K562 (cell line): ENCODE measurements around the gene IRF8. TPM values are rescaled to one million over a fixed set of nuclear protein-coding genes. Genes with fewer than 3 reads are reported as not detected.

Source experiments
- ATAC-seq: fragments of 200-7000 bp; cut with Tn5 transposase; 3 replicates; pipeline ENCODE4 v1.9.1; 2020; ENCODE audit warnings: moderate library complexity
- BruUV-seq: library from RNA; stranded (reverse); fragments of 400-500 nt; replicated peaks from 2 replicates; lab custom pipeline; 2021; lab: Mats Ljungman, UMichigan
- CTCF ChIA-PET: fragments of 300-600 bp; formaldehyde crosslinking; extraction: SDS; loops from one replicate; lab custom pipeline; 2021; ENCODE audit warnings: low intra/inter-chr PET ratio; lab: Yijun Ruan, JAX
- POLR2A ChIA-PET: fragments of 300-600, 350-650 bp; sonication (Branson Sonifier 250); formaldehyde crosslinking; extraction: SDS; loops from one replicate; lab custom pipeline; 2021; ENCODE audit warnings: antibody characterized with exemption, inconsistent platforms; lab: Yijun Ruan, JAX
- DNase-seq, 4 experiments: peaks; one replicate each; pipeline versions ENCODE4 v3.0.0 to v3.0.0-alpha.2; 2011 to 2018; ENCODE audit warnings: low spot score in 3 of 4, mixed read lengths in 3 of 4; ENCODE audit errors: extremely low read depth in 1 of 4
- FAIRE-seq: peaks from 2 replicates; lab custom pipeline; 2011; peaks lifted over from hg19 to GRCh38; lab: Jason Lieb, UNC
- H2AFZ ChIP-seq: 2 replicates; pipeline ENCODE4 v1.6.0; 2011; ENCODE audit warnings: low read depth, low read length, control low read depth, inconsistent platforms
- H3K27ac ChIP-seq: fragments of 200-600 bp; 3 replicates; pipeline ENCODE4 v1.8.0; 2011; ENCODE audit warnings: low read depth, mild to moderate bottlenecking, control low read depth, inconsistent platforms, low read length, moderate library complexity, mixed read lengths; ENCODE audit errors: extremely low read depth
- H3K27me3 ChIP-seq, 2 experiments: fragments of 300-600 bp in 1 of 2; 2 replicates in 1 of 2; 3 replicates in 1 of 2; pipeline versions ENCODE4 v1.6.0 to v1.8.0; 2011; ENCODE audit warnings: inconsistent platforms in 2 of 2, low read length in 2 of 2, mild to moderate bottlenecking in 1 of 2, mixed read lengths in 1 of 2, moderate library complexity in 1 of 2; ENCODE audit not compliant: control insufficient read depth in 2 of 2, insufficient read depth in 2 of 2
- H3K36me3 ChIP-seq: fragments of 300-600 bp; 3 replicates; pipeline ENCODE4 v1.8.0; 2011; ENCODE audit warnings: mild to moderate bottlenecking, low read length, inconsistent platforms; ENCODE audit not compliant: control insufficient read depth, insufficient read depth
- H3K4me1 ChIP-seq, 2 experiments: fragments of 200-600 bp in 1 of 2; replicated peaks in 1 of 2; 2 replicates in 1 of 2; 3 replicates in 1 of 2; pipeline versions ENCODE4 v1.5.1 to v1.8.0; 2011; ENCODE audit warnings: inconsistent platforms in 2 of 2, low read length in 2 of 2, mild to moderate bottlenecking in 1 of 2, mixed read lengths in 1 of 2, moderate library complexity in 1 of 2; ENCODE audit not compliant: control insufficient read depth in 2 of 2, insufficient read depth in 2 of 2
- H3K4me2 ChIP-seq: 2 replicates; pipeline ENCODE4 v1.6.1; 2011; ENCODE audit warnings: low read length, control low read depth, inconsistent platforms, mixed read lengths; ENCODE audit not compliant: insufficient read depth
- H3K4me3 ChIP-seq: fragments of 200-600 bp; sonication (generic), shearing (Covaris generic); 2 replicates; pipeline ENCODE4 v1.5.1; 2016; ENCODE audit warnings: control low read depth, inconsistent platforms
- H3K79me2 ChIP-seq: fragments of 200-600 bp; 3 replicates; pipeline ENCODE4 v1.8.0; 2011; ENCODE audit warnings: low read length, inconsistent platforms; ENCODE audit not compliant: control insufficient read depth, insufficient read depth
- H3K9ac ChIP-seq, 2 experiments: 2 replicates each; pipeline versions ENCODE4 v1.6.0 to v1.6.1; 2011; ENCODE audit warnings: low read depth in 2 of 2, low read length in 2 of 2, control low read depth in 1 of 2, inconsistent platforms in 1 of 2, mild to moderate bottlenecking in 1 of 2, mixed read lengths in 1 of 2; ENCODE audit not compliant: insufficient read depth in 1 of 2
- H3K9me1 ChIP-seq: one replicate; pipeline ENCODE4 v1.6.0; 2011; ENCODE audit warnings: inconsistent platforms, mild to moderate bottlenecking, low read length, moderate library complexity; ENCODE audit not compliant: control insufficient read depth, insufficient read depth
- H3K9me3 ChIP-seq: replicated peaks from 2 replicates; pipeline ENCODE4 v1.5.1; 2011; ENCODE audit warnings: low read depth, low read length, inconsistent platforms; ENCODE audit not compliant: control insufficient read depth, insufficient read depth
- H4K20me1 ChIP-seq: replicated peaks from 2 replicates; pipeline ENCODE4 v1.6.1; 2011; ENCODE audit warnings: low read length, inconsistent platforms, mixed read lengths; ENCODE audit not compliant: control insufficient read depth, insufficient read depth
- ARID3B ChIP-seq: fragments of 250-450 bp; sonication (Bioruptor Pico); IDR thresholded peaks from 2 replicates; pipeline ENCODE4 v1.4.0; 2020; ENCODE audit warnings: borderline replicate concordance
- ASH1L ChIP-seq: fragments of 450-650 bp; IDR thresholded peaks from 2 replicates; pipeline ENCODE4 v1.6.1; 2018; ENCODE audit warnings: borderline replicate concordance, mild to moderate bottlenecking, low read depth; ENCODE audit not compliant: partially characterized antibody
- BDP1 ChIP-seq: IDR thresholded peaks from 3 replicates; pipeline ENCODE4 v1.6.1; 2011; ENCODE audit not compliant: insufficient read length, insufficient read depth
- CCNT2 ChIP-seq: IDR thresholded peaks from 2 replicates; pipeline ENCODE4 v1.6.1; 2011; ENCODE audit warnings: borderline replicate concordance, low read depth, mild to moderate bottlenecking, moderate library complexity, mixed read lengths, low read length; ENCODE audit not compliant: insufficient read length; ENCODE audit errors: extremely low read depth
- HCFC1 ChIP-seq: IDR thresholded peaks from 2 replicates; pipeline ENCODE4 v1.6.1; 2012; ENCODE audit warnings: low read depth, low read length, improper control_type of control experiment
- JUND ChIP-seq, 2 experiments: IDR thresholded peaks; 2 replicates in 1 of 2; 3 replicates in 1 of 2; pipeline ENCODE4 v1.6.1; 2011; ENCODE audit warnings: borderline replicate concordance in 2 of 2, low read depth in 2 of 2, low read length in 2 of 2, improper control_type of control experiment in 1 of 2, missing biosample characterization in 1 of 2, missing genetic modification characterization in 1 of 2, missing genetic modification reagents in 1 of 2
- KDM4B ChIP-seq, 2 experiments: fragments of 450-650 bp in 1 of 2; sonication (generic) in 1 of 2; IDR thresholded peaks; 2 replicates each; pipeline ENCODE4 v1.6.1; 2016 to 2017; ENCODE audit warnings: borderline replicate concordance in 2 of 2, antibody characterized with exemption in 1 of 2, low read depth in 1 of 2, mild to moderate bottlenecking in 1 of 2
- MTA3 ChIP-seq: fragments of 450-650 bp; formaldehyde crosslinking; IDR thresholded peaks from 2 replicates; pipeline ENCODE4 v1.6.1; 2017; ENCODE audit warnings: mild to moderate bottlenecking, borderline replicate concordance
- PPARD ChIP-seq: fragments of 250-450 bp; sonication (Bioruptor Pico); IDR thresholded peaks from 2 replicates; pipeline ENCODE4 v1.8.0; 2022; ENCODE audit warnings: inconsistent platforms, mild to moderate bottlenecking, moderate library complexity
- TSHZ1 ChIP-seq: fragments of 250-450 bp; sonication (Bioruptor Pico); IDR thresholded peaks from 2 replicates; pipeline ENCODE4 v1.4.0; 2020; ENCODE audit warnings: mild to moderate bottlenecking, moderate library complexity
- XRCC4 ChIP-seq: IDR thresholded peaks from one replicate; pipeline ENCODE4 v1.6.1; 2011; ENCODE audit not compliant: insufficient read depth, insufficient read length; ENCODE audit errors: extremely low read depth
- ZBTB12 ChIP-seq: fragments of 250-450 bp; sonication (Bioruptor Pico); IDR thresholded peaks from 2 replicates; pipeline ENCODE4 v1.4.0; 2020
- WGBS: fragments of 100-300 bp; shearing (Covaris generic); methylation state at CpG from one replicate; pipeline ENCODE4 v1.1.6; 2016; ENCODE audit warnings: low coverage, mixed read lengths; ENCODE audit not compliant: insufficient coverage; ENCODE audit errors: missing lambda C conversion rate; 5-methylcytosine and 5-hydroxymethylcytosine counted together
- in situ Hi-C: fragments of 300-500 bp; cut with MboI; formaldehyde crosslinking; loops from 4 replicates; pipeline ENCODE4 v1.15.0; 2018; ENCODE audit warnings: inconsistent platforms, mixed read lengths
- intact Hi-C: fragments of 100-400 bp; cut with micrococcal nuclease; formaldehyde crosslinking; loops from 2 replicates; pipeline ENCODE4 v1.14.2; 2022
- polyA plus RNA-seq, 8 experiments: library from polyadenylated mRNA; depleted of rRNA in 4 of 8; stranded (reverse) in 5 of 8; unstranded in 3 of 8; fragments of >200 nt; fragmentation: Nextera tagmentation in 2 of 8; fragmentation: Illumina TruSeq in 1 of 8; extraction: Ambion mirVana in 2 of 8; extraction: Trizol in 1 of 8; gene quantifications; 2 replicates each; pipeline versions ENCODE4 v1.2.1 to v1.2.3, GENCODE V29; 2011 to 2014; ENCODE audit warnings: inconsistent platforms in 1 of 8, missing spikeins in 1 of 8
- total RNA-seq, 7 experiments: library from RNA; depleted of rRNA in 6 of 7; stranded (reverse); fragments of >200 nt in 6 of 7; fragmentation: Illumina TruSeq in 2 of 7; extraction: Trizol in 2 of 7; gene quantifications; 2 replicates each; pipeline versions ENCODE4 v1.2.1 to v1.2.3, GENCODE V29; 2011 to 2021; ENCODE audit warnings: low replicate concordance in 1 of 7

IRF8 gene
- total and polyA plus RNA-seq, 9 of the 15 experiments (the other 6 are each of a cell fraction or from before 2014, with no cell fraction given), result 0.01 to 0.98 TPM; not detected in 7

- TF ChIP-seq TSHZ1 (CRISPR knock-in tag) (no peak), BDP1 (no peak), CCNT2 (no peak), MTA3 (no peak)
Observed at GRCh38 chr16:85872734-85873133, 26.2 kb upstream of the IRF8 start (continued).

- Histone ChIP-seq H3K9me1 (no peaks in the 10 kb centered on the region), H3K4me2 (no peak overlapping the region), H3K79me2 (no peaks in the 10 kb centered on the region), H3K9me3 (no peaks in the 10 kb centered on the region), H3K4me3 (no peak overlapping the region), H3K27ac (no peak overlapping the region), H3K27me3 (peaks cover 6 to 16% of the 10 kb centered on the region in 2 experiments; a peak in 4 of 5 replicates), H3K36me3 (no peaks in the 10 kb centered on the region), H3K9ac (no peak overlapping the region), H2AFZ (no peak overlapping the region), H3K4me1 (no peaks in the 10 kb centered on the region), H4K20me1 (no peaks in the 10 kb centered on the region)
- ATAC-seq, result no peak
- ChIA-PET POLR2A (interaction anchor here (1.0 kb wide), 1 partner anchor 127 kb away, joined by 3 read pairs; no protein-coding TSS in a partner anchor), CTCF (no interaction called here)
- in situ Hi-C loops, result no loop called here
- BruUV-seq, result no TSS peak
- no peak for FAIRE-seq
- intact Hi-C loops, result no loop called here
- DNase-seq, result no peak
- 0% methylated on average over 8 of the region's 8 CpGs for WGBS
- TF ChIP-seq ZBTB12 (CRISPR knock-in tag) (no peak), JUND (IDR thresholded peaks at IDR 0.05; ENCODE audit: borderline replicate concordance, low read depth, low read length) (no peak), JUND (tag; IDR thresholded peaks at IDR 0.05; ENCODE audit: borderline replicate concordance, low read depth, low read length) (no peak), HCFC1 (no peak), ARID3B (no peak), KDM4B (IDR thresholded peaks at IDR 0.05; ENCODE audit: borderline replicate concordance in 2 of 2, low read depth in 1 of 2) (no peak), ASH1L (no peak), PPARD (no peak), XRCC4 (no peak)
Observed at GRCh38 chr16:85873153-85873552, 25.8 kb upstream of the IRF8 start.
